ENCODE results near the gene ZC3H14. TPM values are rescaled to one million over a fixed set of nuclear protein-coding genes. Genes with fewer than 3 reads are reported as not detected.

Gene ZC3H14
- polyA plus RNA-seq, 1 of the 3 experiments (the other 2 are of a cell fraction): 61.5 TPM

DNA sequence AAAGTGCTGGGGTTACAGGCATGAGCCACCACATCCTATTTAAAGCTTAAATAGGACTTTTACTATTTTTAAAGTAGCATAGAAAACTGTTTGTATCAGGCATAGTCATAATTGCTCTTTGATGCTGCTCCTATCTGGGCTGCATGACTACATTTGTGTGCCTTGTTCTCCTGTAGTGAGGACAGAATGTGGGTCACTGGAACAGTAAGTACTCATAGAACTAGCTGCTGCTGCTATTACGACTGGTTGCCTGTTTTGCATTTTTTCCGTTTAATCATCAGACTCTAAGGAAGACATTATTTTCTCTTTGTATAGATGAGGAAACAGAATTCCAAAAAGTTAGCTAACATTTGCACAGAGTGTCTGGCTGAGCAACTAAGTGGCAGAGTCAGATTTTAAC lies 42.8 kb downstream of the ZC3H14 start:
- no peaks in the 10 kb centered on the region for H3K9me2 ChIP-seq
- peaks cover 80 to 87% of the 10 kb centered on the region in 2 experiments for H3K36me3 ChIP-seq (replicated peaks in 1 of 2; ENCODE audit: control insufficient read depth in 1 of 2, insufficient read depth in 2 of 2, low read length in 1 of 2)
- no peaks in the 10 kb centered on the region for H3K9me3 ChIP-seq
- no peak overlapping the region for H3K27ac ChIP-seq (ENCODE audit: low read depth in 2 of 2, low read length in 1 of 2)
- POLR2A ChIA-PET: no interaction called here
- peaks cover 0 to 2% of the 10 kb centered on the region in 2 experiments; a peak in 1 of 4 replicates for H3K4me1 ChIP-seq (ENCODE audit: control insufficient read depth in 1 of 2, insufficient read depth in 2 of 2, low read depth in 1 of 2, low read length in 1 of 2)
- H3F3A ChIP-seq (replicated peaks; ENCODE audit: insufficient read depth): no peaks in the 10 kb centered on the region
- TF ChIP-seq ELF1 (IDR thresholded peaks at IDR 0.05): no peak
- no peak for TF ChIP-seq RXRA (IDR thresholded peaks at IDR 0.05; ENCODE audit: borderline replicate concordance, low read depth)
- TF ChIP-seq TEAD4 (IDR thresholded peaks at IDR 0.05; ENCODE audit: borderline replicate concordance, insufficient read depth): no peak
- TF ChIP-seq FOXM1 (IDR thresholded peaks at IDR 0.05; ENCODE audit: low read depth): no peak
- no peak for TF ChIP-seq NRF1 (IDR thresholded peaks at IDR 0.05; ENCODE audit: low read depth, low read length)
- TF ChIP-seq POLR2AphosphoS5 (IDR thresholded peaks at IDR 0.05; ENCODE audit: low read depth, low read length): no peak
- TF ChIP-seq YY1 (IDR thresholded peaks at IDR 0.05; ENCODE audit: low read depth): no peak
- TF ChIP-seq TCF12 (IDR thresholded peaks at IDR 0.05): no peak
- TF ChIP-seq RFX5 (IDR thresholded peaks at IDR 0.05; ENCODE audit: low read length): no peak
- TF ChIP-seq JUND (IDR thresholded peaks at IDR 0.05): no peak
- H3K79me2 ChIP-seq (ENCODE audit: insufficient read depth): peaks cover 3% of the 10 kb centered on the region
- DNase-seq: no peak
- no peaks in the 10 kb centered on the region for H3K27me3 ChIP-seq (ENCODE audit: insufficient read depth)
- H2AFZ ChIP-seq (ENCODE audit: low read depth): no peak overlapping the region
- CTCF ChIA-PET: interaction anchor here (0.6 to 1.6 kb wide), 2 partner anchors 11 to 122 kb away, joined by 3 to 5 read pairs; no protein-coding TSS in a partner anchor
- no peak overlapping the region for H3K4me2 ChIP-seq
- H4K20me1 ChIP-seq (ENCODE audit: insufficient read depth): no peaks in the 10 kb centered on the region
- WGBS (ENCODE audit: low lambda C conversion rate): 83% methylated on average over 2 of the region's 2 CpGs
- no peak overlapping the region for H3K4me3 ChIP-seq (ENCODE audit: low read depth in 2 of 2, low read length in 1 of 2)
- no peak overlapping the region for H3K9ac ChIP-seq

DNA sequence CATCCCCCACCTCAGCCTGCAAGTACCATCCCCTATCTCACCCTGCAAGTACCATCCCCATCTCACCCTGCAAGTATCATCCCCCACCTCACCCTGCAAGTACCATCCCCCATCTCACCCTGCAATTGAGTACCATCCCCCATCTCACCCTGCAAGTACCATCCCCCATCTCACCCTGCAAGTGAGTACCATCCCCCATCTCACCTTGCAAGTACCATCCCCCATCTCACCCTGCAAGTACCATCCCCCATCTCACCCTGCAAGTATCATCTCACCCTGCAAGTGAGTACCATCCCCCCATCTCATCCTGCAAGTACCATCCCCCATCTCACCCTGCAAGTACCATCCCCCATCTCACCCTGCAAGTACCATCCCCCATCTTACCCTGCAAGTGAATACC lies 45.0 kb downstream of the ZC3H14 start:
- no peak for TF ChIP-seq YY1 (IDR thresholded peaks at IDR 0.05; ENCODE audit: low read depth)
- TF ChIP-seq NRF1 (IDR thresholded peaks at IDR 0.05; ENCODE audit: low read depth, low read length): no peak
- no peak for TF ChIP-seq SMC3 (IDR thresholded peaks at IDR 0.05; ENCODE audit: low read depth, low read length)
- TF ChIP-seq MEF2A (IDR thresholded peaks at IDR 0.05; ENCODE audit: borderline replicate concordance, low read depth): no peak
- no peak for TF ChIP-seq MXI1 (IDR thresholded peaks at IDR 0.05; ENCODE audit: low read depth, low read length)
- no peak for TF ChIP-seq EZH2phosphoT487 (IDR thresholded peaks at IDR 0.05; ENCODE audit: borderline replicate concordance, low read depth)
- TF ChIP-seq, protein P1, sequence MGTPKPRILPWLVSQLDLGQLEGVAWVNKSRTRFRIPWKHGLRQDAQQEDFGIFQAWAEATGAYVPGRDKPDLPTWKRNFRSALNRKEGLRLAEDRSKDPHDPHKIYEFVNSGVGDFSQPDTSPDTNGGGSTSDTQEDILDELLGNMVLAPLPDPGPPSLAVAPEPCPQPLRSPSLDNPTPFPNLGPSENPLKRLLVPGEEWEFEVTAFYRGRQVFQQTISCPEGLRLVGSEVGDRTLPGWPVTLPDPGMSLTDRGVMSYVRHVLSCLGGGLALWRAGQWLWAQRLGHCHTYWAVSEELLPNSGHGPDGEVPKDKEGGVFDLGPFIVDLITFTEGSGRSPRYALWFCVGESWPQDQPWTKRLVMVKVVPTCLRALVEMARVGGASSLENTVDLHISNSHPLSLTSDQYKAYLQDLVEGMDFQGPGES (IDR thresholded peaks at IDR 0.05; ENCODE audit: low read depth, low read length): no peak
- no peak for TF ChIP-seq GABPA (IDR thresholded peaks at IDR 0.05; ENCODE audit: low read depth)
- no peak for TF ChIP-seq CHD2 (IDR thresholded peaks at IDR 0.05; ENCODE audit: low read length, partially characterized antibody)
- TF ChIP-seq EP300 (IDR thresholded peaks at IDR 0.05; ENCODE audit: borderline replicate concordance in 1 of 2, low read depth in 1 of 2, low read length in 1 of 2): no peak
- TF ChIP-seq TEAD4 (IDR thresholded peaks at IDR 0.05; ENCODE audit: borderline replicate concordance, insufficient read depth): no peak
- TF ChIP-seq FOXJ3 (CRISPR knock-in tag; IDR thresholded peaks at IDR 0.05): no peak
- TF ChIP-seq, protein P2, sequence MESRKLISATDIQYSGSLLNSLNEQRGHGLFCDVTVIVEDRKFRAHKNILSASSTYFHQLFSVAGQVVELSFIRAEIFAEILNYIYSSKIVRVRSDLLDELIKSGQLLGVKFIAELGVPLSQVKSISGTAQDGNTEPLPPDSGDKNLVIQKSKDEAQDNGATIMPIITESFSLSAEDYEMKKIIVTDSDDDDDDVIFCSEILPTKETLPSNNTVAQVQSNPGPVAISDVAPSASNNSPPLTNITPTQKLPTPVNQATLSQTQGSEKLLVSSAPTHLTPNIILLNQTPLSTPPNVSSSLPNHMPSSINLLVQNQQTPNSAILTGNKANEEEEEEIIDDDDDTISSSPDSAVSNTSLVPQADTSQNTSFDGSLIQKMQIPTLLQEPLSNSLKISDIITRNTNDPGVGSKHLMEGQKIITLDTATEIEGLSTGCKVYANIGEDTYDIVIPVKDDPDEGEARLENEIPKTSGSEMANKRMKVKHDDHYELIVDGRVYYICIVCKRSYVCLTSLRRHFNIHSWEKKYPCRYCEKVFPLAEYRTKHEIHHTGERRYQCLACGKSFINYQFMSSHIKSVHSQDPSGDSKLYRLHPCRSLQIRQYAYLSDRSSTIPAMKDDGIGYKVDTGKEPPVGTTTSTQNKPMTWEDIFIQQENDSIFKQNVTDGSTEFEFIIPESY (IDR thresholded peaks at IDR 0.05; ENCODE audit: borderline replicate concordance, low read depth): no peak
- no peak for TF ChIP-seq JUND (IDR thresholded peaks at IDR 0.05)
- TF ChIP-seq RFX5 (IDR thresholded peaks at IDR 0.05; ENCODE audit: low read length): no peak
- TF ChIP-seq, protein P3, sequence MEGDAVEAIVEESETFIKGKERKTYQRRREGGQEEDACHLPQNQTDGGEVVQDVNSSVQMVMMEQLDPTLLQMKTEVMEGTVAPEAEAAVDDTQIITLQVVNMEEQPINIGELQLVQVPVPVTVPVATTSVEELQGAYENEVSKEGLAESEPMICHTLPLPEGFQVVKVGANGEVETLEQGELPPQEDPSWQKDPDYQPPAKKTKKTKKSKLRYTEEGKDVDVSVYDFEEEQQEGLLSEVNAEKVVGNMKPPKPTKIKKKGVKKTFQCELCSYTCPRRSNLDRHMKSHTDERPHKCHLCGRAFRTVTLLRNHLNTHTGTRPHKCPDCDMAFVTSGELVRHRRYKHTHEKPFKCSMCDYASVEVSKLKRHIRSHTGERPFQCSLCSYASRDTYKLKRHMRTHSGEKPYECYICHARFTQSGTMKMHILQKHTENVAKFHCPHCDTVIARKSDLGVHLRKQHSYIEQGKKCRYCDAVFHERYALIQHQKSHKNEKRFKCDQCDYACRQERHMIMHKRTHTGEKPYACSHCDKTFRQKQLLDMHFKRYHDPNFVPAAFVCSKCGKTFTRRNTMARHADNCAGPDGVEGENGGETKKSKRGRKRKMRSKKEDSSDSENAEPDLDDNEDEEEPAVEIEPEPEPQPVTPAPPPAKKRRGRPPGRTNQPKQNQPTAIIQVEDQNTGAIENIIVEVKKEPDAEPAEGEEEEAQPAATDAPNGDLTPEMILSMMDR (IDR thresholded peaks at IDR 0.05): no peak
- no peak for TF ChIP-seq ELF1 (IDR thresholded peaks at IDR 0.05)
- no peak for TF ChIP-seq RXRA (IDR thresholded peaks at IDR 0.05; ENCODE audit: borderline replicate concordance, low read depth)
- TF ChIP-seq, protein P4, sequence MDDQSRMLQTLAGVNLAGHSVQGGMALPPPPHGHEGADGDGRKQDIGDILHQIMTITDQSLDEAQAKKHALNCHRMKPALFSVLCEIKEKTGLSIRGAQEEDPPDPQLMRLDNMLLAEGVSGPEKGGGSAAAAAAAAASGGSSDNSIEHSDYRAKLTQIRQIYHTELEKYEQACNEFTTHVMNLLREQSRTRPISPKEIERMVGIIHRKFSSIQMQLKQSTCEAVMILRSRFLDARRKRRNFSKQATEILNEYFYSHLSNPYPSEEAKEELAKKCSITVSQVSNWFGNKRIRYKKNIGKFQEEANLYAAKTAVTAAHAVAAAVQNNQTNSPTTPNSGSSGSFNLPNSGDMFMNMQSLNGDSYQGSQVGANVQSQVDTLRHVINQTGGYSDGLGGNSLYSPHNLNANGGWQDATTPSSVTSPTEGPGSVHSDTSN (IDR thresholded peaks at IDR 0.05): no peak
- Histone ChIP-seq H3K9me3 (no peaks in the 10 kb centered on the region), H3K4me3 (ENCODE audit: low read depth in 2 of 2, low read length in 1 of 2) (no peak overlapping the region), H2AFZ (ENCODE audit: low read depth) (no peak overlapping the region), H3K9ac (no peak overlapping the region), H3K27me3 (ENCODE audit: insufficient read depth) (no peaks in the 10 kb centered on the region), H4K20me1 (ENCODE audit: insufficient read depth) (no peaks in the 10 kb centered on the region), H3K9me2 (no peaks in the 10 kb centered on the region), H3K4me2 (no peak overlapping the region), H3K79me2 (ENCODE audit: insufficient read depth) (no peaks in the 10 kb centered on the region; the same call in 1 of the 2 replicates), H3K36me3 (replicated peaks in 1 of 2; ENCODE audit: control insufficient read depth in 1 of 2, insufficient read depth in 2 of 2, low read length in 1 of 2) (peaks cover 80 to 85% of the 10 kb centered on the region in 2 experiments), H3F3A (replicated peaks; ENCODE audit: insufficient read depth) (peaks cover 19% of the 10 kb centered on the region), H3K27ac (ENCODE audit: low read depth in 2 of 2, low read length in 1 of 2) (no peak overlapping the region), H3K4me1 (ENCODE audit: control insufficient read depth in 1 of 2, insufficient read depth in 2 of 2, low read depth in 1 of 2, low read length in 1 of 2) (peaks cover 4% of the 10 kb centered on the region in 2 experiments)
- no peak for DNase-seq
- CTCF ChIA-PET: no interaction called here
- POLR2A ChIA-PET: no interaction called here

All from SK-N-SH (cell line).